GM19239 (cell line): ENCODE measurements around the gene TCF7L2.

Experiments
- DNase-seq: peaks from one replicate; pipeline ENCODE4 v3.0.0; 2011; ENCODE audit warnings: low spot score; ENCODE audit not compliant: insufficient read length
- FAIRE-seq: peaks from 2 replicates; lab custom pipeline; 2011; peaks lifted over from hg19 to GRCh38; lab: Jason Lieb, UNC

Gene TCF7L2

DNA sequence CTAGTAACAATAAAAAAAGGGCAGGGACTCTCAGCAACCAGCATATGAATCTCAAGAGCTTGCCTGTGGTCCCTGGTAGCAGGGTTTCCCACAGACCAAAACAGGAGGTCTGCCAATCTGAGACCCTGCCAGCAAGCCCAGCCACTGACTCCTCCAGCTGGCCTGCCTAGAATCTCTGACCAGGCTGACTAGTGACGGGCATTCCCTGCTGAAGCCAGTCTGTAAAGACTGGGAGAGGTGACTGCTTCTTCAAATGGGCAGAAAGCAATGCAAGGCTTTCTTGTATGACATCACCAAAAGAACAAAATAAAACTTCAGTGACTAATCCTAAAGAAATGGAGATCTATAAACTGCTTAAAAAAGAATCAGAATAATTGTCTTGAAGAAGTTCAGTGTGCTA lies 249.4 kb downstream of the TCF7L2 start:
- DNase-seq (no peak), FAIRE-seq (no peak)

DNA sequence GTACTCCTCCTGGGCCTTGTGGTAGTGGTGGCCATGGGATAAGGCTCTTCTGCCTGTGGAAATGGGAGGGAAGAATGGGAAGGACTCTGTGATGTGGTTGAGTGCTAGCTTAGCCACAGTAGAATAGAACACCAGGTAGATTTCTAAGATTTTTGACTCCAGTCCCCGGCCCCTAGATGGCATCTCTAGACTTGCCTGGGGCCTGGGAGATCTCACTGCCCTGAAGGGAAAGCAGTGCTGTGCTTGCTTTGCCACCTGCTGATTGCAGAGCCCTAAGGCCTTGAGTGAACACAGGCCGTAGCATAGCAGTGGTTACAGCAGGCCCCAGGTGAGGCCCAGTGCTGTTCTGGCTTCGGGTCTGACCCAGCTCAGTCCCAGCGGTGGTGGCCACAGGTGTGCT lies 252.0 kb downstream of the TCF7L2 start:
- DNase-seq (no peak), FAIRE-seq (no peak)

DNA sequence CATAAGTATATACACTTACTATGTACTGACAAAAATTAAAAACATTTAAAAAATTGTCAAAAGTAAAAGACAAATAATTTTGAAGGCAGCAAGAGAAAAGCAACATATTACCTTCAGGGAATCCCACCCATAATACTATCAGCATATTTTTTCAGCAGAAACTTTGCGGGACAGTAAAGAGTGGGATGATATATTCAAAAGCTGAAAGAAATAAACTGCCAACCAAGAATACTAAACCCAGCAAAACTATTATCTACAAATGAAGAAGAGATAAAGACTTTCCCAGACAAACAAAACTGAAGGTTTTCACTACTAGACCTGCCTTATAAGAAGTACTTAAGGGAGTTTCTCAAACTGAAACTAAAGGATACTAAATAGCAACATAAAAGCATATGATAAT lies 257.9 kb downstream of the TCF7L2 start:
- no peak for DNase-seq
- no peak for FAIRE-seq

DNA sequence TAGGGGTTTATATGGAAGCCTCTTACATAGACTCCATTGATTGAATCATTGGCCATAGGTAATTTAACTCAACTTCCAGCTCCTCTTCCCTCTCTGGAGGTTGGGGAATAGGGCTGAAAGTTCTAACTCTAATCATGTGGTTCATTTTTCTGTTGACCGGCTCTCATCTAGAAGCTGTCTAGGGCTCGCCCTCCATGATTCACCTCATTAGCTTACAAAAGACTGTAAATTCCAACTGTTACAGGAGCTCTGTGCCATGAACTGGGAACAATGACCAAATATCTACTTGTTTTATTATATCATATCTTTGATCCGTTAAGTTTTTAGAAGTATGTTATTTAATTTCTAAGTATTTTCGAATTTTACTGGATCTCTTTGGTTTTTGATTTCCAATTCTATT lies 263.0 kb downstream of the TCF7L2 start:
- FAIRE-seq, result no peak
- no peak for DNase-seq

DNA sequence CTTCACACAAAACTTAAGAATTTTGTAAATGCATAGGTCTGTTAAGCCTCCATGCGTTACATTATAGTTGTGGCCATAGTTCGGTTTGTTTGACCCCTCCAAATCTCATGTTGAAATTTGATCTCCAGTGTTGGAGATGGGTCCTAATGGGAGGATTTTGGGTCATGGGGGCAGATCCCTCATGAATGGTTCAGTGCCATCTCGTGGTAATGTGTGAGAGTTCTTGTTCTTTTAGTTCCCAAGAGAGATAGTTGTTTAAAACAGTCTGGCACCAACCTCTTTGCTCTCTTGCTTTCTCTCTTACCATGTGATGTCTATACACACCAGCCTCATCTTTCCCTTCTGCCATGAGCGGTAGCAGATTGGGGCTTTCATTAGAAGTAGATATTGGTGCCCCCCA lies 264.3 kb downstream of the TCF7L2 start:
- FAIRE-seq (no peak), DNase-seq (no peak)

DNA sequence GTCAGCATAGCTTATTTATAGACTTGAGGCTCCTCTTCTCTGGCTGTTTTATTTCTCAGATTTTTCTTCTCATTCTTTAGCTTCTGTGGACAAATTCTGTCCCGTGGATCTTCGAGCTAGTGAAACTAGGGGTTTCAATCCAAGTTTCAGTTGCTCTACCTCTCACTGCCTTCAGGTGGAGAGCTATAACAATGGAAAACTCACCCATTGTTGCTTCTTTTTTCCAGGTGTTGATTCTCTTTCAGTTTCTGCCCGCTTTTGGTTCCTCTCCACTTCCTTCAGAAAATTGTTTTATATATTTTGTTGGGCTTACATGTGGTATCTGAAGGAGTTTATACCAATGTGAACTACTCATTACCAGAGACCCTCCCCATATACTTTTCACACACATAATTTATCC lies 266.1 kb downstream of the TCF7L2 start:
- DNase-seq, result no peak
- FAIRE-seq, result no peak
